ENCODE measurements around the gene TJP1. TPM values are rescaled to one million over a fixed set of nuclear protein-coding genes. Genes with fewer than 3 reads are reported as not detected.
"Not testable (repeated sequence)": the region's sequence is repeated elsewhere in the genome, so short reads cannot be mapped to it uniquely, and the experiment has no call there.

TJP1 gene
- total and polyA plus RNA-seq, 5 experiments from 2014 or later: not detected

- H3K4me1 Mint-ChIP-seq, H3K27ac Mint-ChIP-seq, H3K9me3 Mint-ChIP-seq, POLR2A ChIA-PET, ATAC-seq, DNase-seq, H3K36me3 Mint-ChIP-seq, H3K4me3 Mint-ChIP-seq: not testable (repeated sequence)
- H3K27me3 Mint-ChIP-seq: peaks cover 0 to 18% (median 6%) of the 10 kb centered on the region in 5 donors
Observed at GRCh38 chr15:29730471-29730870, 91.8 kb downstream of the TJP1 start.

GRCh38 chr15:29728418-29728817 lies 93.8 kb downstream of the TJP1 start:
- Mint-ChIP-seq H3K27me3 (peaks cover 2 to 23% (median 9%) of the 10 kb centered on the region in 5 donors), H3K4me1 (no peaks in the 10 kb centered on the region), H3K36me3 (no peaks in the 10 kb centered on the region), H3K27ac (no peak overlapping the region), H3K9me3 (peaks cover 0 to 3% (median 0%) of the 10 kb centered on the region in 9 donors), H3K4me3 (no peak overlapping the region)
- DNase-seq (no peak), ATAC-seq (no peak)
- POLR2A ChIA-PET: no interaction called here

GRCh38 chr15:29727871-29728270 lies 94.4 kb downstream of the TJP1 start:
- Mint-ChIP-seq H3K4me3 (no peak overlapping the region), H3K36me3 (no peaks in the 10 kb centered on the region), H3K27ac (no peak overlapping the region), H3K27me3 (peaks cover 2 to 23% (median 9%) of the 10 kb centered on the region in 5 donors), H3K4me1 (no peaks in the 10 kb centered on the region), H3K9me3 (peaks cover 0 to 8% (median 5%) of the 10 kb centered on the region in 9 donors)
- POLR2A ChIA-PET: no interaction called here
- no peak for ATAC-seq
- DNase-seq: no peak

GRCh38 chr15:29726553-29726952 lies 95.7 kb downstream of the TJP1 start:
- H3K27me3 Mint-ChIP-seq: peaks cover 2 to 23% (median 11%) of the 10 kb centered on the region in 5 donors
- H3K4me3 Mint-ChIP-seq: no peak overlapping the region
- H3K9me3 Mint-ChIP-seq: peaks cover 0 to 20% (median 11%) of the 10 kb centered on the region in 9 donors
- DNase-seq: no peak
- POLR2A ChIA-PET: no interaction called here
- no peak for ATAC-seq
- H3K36me3 Mint-ChIP-seq: peaks cover 0 to 4% (median 0%) of the 10 kb centered on the region in 3 donors
- no peak overlapping the region for H3K27ac Mint-ChIP-seq
- H3K4me1 Mint-ChIP-seq: no peaks in the 10 kb centered on the region

GRCh38 chr15:29724026-29724425 lies 98.2 kb downstream of the TJP1 start:
- Mint-ChIP-seq H3K9me3 (peaks cover 1 to 34% (median 17%) of the 10 kb centered on the region in 9 donors), H3K4me1 (no peaks in the 10 kb centered on the region), H3K4me3 (no peak overlapping the region), H3K27ac (no peak overlapping the region), H3K36me3 (peaks cover 0 to 8% (median 0%) of the 10 kb centered on the region in 3 donors), H3K27me3 (peaks cover 2 to 24% (median 13%) of the 10 kb centered on the region in 5 donors)
- POLR2A ChIA-PET: no interaction called here
- DNase-seq (no peak), ATAC-seq (no peak)

GRCh38 chr15:29713784-29714183 lies 108.5 kb downstream of the TJP1 start:
- Mint-ChIP-seq H3K4me3 (no peak overlapping the region), H3K27ac (no peak overlapping the region), H3K36me3 (no peaks in the 10 kb centered on the region), H3K9me3 (no peaks in the 10 kb centered on the region), H3K4me1 (no peaks in the 10 kb centered on the region), H3K27me3 (peaks cover 0 to 16% (median 10%) of the 10 kb centered on the region in 5 donors)
- POLR2A ChIA-PET: no interaction called here
- ATAC-seq (no peak), DNase-seq (no peak)

GRCh38 chr15:29712149-29712885 lies 110.0 kb downstream of the TJP1 start:
- DNase-seq (no peak), ATAC-seq (no peak)
- Mint-ChIP-seq H3K36me3 (no peaks in the 10 kb centered on the region), H3K9me3 (no peaks in the 10 kb centered on the region), H3K27ac (no peak overlapping the region), H3K27me3 (peaks cover 0 to 15% (median 7%) of the 10 kb centered on the region in 5 donors), H3K4me1 (no peaks in the 10 kb centered on the region), H3K4me3 (no peak overlapping the region)
- POLR2A ChIA-PET: interaction anchor here (0.7 kb wide), 1 partner anchor 142 kb away, joined by 6 read pairs; no protein-coding TSS in a partner anchor

- DNase-seq: no peak
- Mint-ChIP-seq H3K27ac (no peak overlapping the region), H3K9me3 (no peaks in the 10 kb centered on the region), H3K4me1 (no peaks in the 10 kb centered on the region), H3K36me3 (no peaks in the 10 kb centered on the region), H3K27me3 (peaks cover 0 to 17% (median 5%) of the 10 kb centered on the region in 5 donors), H3K4me3 (no peak overlapping the region)
- no peak for ATAC-seq
- POLR2A ChIA-PET: interaction anchor here (0.6 kb wide), 1 partner anchor 572 kb away, joined by 3 read pairs; no protein-coding TSS in a partner anchor
Observed at GRCh38 chr15:29711531-29711930, 110.7 kb downstream of the TJP1 start.

- H3K27me3 Mint-ChIP-seq: peaks cover 0 to 15% (median 5%) of the 10 kb centered on the region in 5 donors
- DNase-seq (no peak), ATAC-seq (no peak)
- no peak overlapping the region for H3K27ac Mint-ChIP-seq
- H3K9me3 Mint-ChIP-seq: no peaks in the 10 kb centered on the region
- POLR2A ChIA-PET: no interaction called here
- no peaks in the 10 kb centered on the region for H3K36me3 Mint-ChIP-seq
- H3K4me1 Mint-ChIP-seq: no peaks in the 10 kb centered on the region
- no peak overlapping the region for H3K4me3 Mint-ChIP-seq
Observed at GRCh38 chr15:29708519-29708918, 113.7 kb downstream of the TJP1 start.

GRCh38 chr15:29704950-29705597 lies 117.2 kb downstream of the TJP1 start:
- H3K4me3 Mint-ChIP-seq: no peak overlapping the region
- peaks cover 0 to 12% (median 7%) of the 10 kb centered on the region in 5 donors for H3K27me3 Mint-ChIP-seq
- POLR2A ChIA-PET: no interaction called here
- H3K4me1 Mint-ChIP-seq: no peaks in the 10 kb centered on the region
- H3K36me3 Mint-ChIP-seq: no peaks in the 10 kb centered on the region
- ATAC-seq: no peak
- no peaks in the 10 kb centered on the region for H3K9me3 Mint-ChIP-seq
- no peak overlapping the region for H3K27ac Mint-ChIP-seq
- no peak for DNase-seq

- DNase-seq (no peak), ATAC-seq (no peak)
- no peaks in the 10 kb centered on the region for H3K4me1 Mint-ChIP-seq
- no peak overlapping the region for H3K27ac Mint-ChIP-seq
- no peaks in the 10 kb centered on the region for H3K36me3 Mint-ChIP-seq
- peaks cover 0 to 5% (median 4%) of the 10 kb centered on the region in 5 donors for H3K27me3 Mint-ChIP-seq
- POLR2A ChIA-PET: no interaction called here
- no peaks in the 10 kb centered on the region for H3K9me3 Mint-ChIP-seq
- no peak overlapping the region for H3K4me3 Mint-ChIP-seq
Observed at GRCh38 chr15:29701151-29701550, 121.1 kb downstream of the TJP1 start.

GRCh38 chr15:29700296-29700695 lies 122.0 kb downstream of the TJP1 start:
- Mint-ChIP-seq H3K27ac (no peak overlapping the region), H3K27me3 (peaks cover 0 to 5% (median 4%) of the 10 kb centered on the region in 5 donors), H3K4me1 (no peaks in the 10 kb centered on the region)

GRCh38 chr15:29699791-29700190 lies 122.5 kb downstream of the TJP1 start:
- Mint-ChIP-seq H3K4me3 (no peak overlapping the region), H3K4me1 (no peaks in the 10 kb centered on the region), H3K9me3 (peaks cover 0 to 5% (median 0%) of the 10 kb centered on the region in 9 donors), H3K36me3 (no peaks in the 10 kb centered on the region), H3K27me3 (peaks cover 0 to 5% (median 4%) of the 10 kb centered on the region in 5 donors), H3K27ac (no peak overlapping the region)
- ATAC-seq (no peak), DNase-seq (no peak)
- POLR2A ChIA-PET: no interaction called here

More at GRCh38 chr15:29700296-29700695, 122.0 kb downstream of the TJP1 start:
- H3K36me3 Mint-ChIP-seq: no peaks in the 10 kb centered on the region
- ATAC-seq (no peak), DNase-seq (no peak)
- POLR2A ChIA-PET: no interaction called here
- no peaks in the 10 kb centered on the region for H3K9me3 Mint-ChIP-seq
- no peak overlapping the region for H3K4me3 Mint-ChIP-seq
